Measurements from ENCODE around the gene EXOG.

DNA sequence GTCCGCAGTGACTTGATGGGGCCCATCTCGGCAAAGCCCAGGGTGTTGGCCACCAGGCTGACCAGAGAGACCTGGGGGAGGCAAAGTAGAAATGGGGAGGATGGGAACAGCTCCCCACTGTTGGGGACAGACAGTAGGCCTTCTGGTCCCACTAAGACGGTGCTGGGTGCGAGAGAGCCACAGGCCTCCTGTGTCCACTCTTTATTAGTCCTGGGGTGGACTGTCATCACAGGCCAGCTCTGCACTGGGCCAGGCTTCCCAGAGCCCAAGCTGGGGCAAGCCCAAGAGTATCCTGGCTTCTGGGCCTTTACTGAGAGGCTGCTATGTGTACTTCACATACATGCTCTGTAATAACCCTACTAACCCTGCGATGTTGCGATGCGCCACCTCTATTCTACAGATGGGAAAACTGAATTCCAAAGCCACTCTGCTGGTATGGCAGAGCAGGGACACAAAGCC is 66.4 kb downstream of the EXOG start:
- TF ChIP-seq CTCF (IDR thresholded peaks at IDR 0.05): no peak
- no peak for TF ChIP-seq POLR2A (IDR thresholded peaks at IDR 0.05)
- no peak for TF ChIP-seq POLR2AphosphoS5 (IDR thresholded peaks at IDR 0.05)
- no peak for TF ChIP-seq EP300 (IDR thresholded peaks at IDR 0.05)

All from suprapubic skin (tissue), 4 donors.